Measurements from ENCODE around the gene KANK2. TPM values are rescaled to one million over a fixed set of nuclear protein-coding genes. Genes with fewer than 3 reads are reported as not detected.
A peak's percentile ranks its signal among the peaks of the same experiment; 100 is the strongest.

Gene KANK2
- polyA plus RNA-seq, 1 of the 3 experiments (the other 2 are of a cell fraction) = 92.4 TPM

DNA sequence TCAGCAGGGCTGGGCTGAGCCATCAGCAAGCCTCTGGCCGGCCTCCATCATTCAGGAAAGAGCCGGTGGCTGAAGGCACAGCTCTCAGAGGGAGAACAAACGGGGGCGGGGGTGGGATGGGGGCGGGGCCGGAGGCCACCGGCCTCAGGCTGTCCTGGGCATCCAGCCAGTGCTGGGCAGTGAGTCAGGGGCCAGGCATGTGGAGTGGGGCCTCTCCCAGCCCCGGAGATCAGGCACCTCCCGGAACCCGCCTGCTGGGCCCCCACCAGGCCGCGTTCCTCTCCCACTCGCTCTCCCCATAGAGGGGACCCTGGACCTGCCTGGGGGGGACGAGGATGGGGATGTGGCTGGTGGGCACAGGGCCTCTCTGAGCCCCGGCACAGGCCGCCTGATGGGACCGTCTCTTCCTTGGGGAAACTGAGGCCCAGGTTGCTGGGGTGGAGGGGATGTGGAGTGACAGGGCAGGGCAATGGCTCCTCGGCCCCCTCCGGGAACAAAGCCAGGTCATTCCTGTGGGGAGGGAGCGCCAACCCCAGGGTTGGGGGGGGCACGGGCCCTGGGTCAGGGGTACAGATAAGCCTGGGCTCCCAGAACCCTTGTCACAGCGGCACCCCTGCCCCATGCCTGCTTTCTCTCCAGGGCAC is 54.7 kb downstream of the KANK2 start:
- CTCF ChIA-PET = interaction anchor here (1.1 to 2.0 kb wide), 5 partner anchors 13 to 206 kb away, joined by 3 to 10 read pairs (median 4); no protein-coding TSS in a partner anchor
- Histone ChIP-seq H3F3A (replicated peaks; ENCODE audit: insufficient read depth) (peaks cover 37% of the 10 kb centered on the region), H3K4me3 (ENCODE audit: low read depth in 2 of 2, low read length in 1 of 2) (peak overlapping the region; percentile 6 to 50; a peak in 3 of 4 replicates), H3K27me3 (ENCODE audit: insufficient read depth) (no peaks in the 10 kb centered on the region), H3K79me2 (ENCODE audit: insufficient read depth) (no peaks in the 10 kb centered on the region), H3K4me2 (peak overlapping the region; percentile 92), H3K4me1 (ENCODE audit: control insufficient read depth in 1 of 2, insufficient read depth in 2 of 2, low read depth in 1 of 2, low read length in 1 of 2) (peaks cover 32 to 34% of the 10 kb centered on the region in 2 experiments; a peak in 3 of 4 replicates), H4K20me1 (ENCODE audit: insufficient read depth) (no peaks in the 10 kb centered on the region), H3K9me2 (no peaks in the 10 kb centered on the region), H2AFZ (ENCODE audit: low read depth) (no peak overlapping the region), H3K36me3 (replicated peaks in 1 of 2; ENCODE audit: control insufficient read depth in 1 of 2, insufficient read depth in 2 of 2, low read length in 1 of 2) (peaks cover 0 to 4% of the 10 kb centered on the region in 2 experiments), H3K27ac (ENCODE audit: low read depth in 2 of 2, low read length in 1 of 2) (peak overlapping the region; percentile 83 to 100), H3K9ac (peak overlapping the region; percentile 95), H3K9me3 (no peaks in the 10 kb centered on the region)
- 0% methylated on average over 4 of the region's 22 CpGs for WGBS (ENCODE audit: low lambda C conversion rate)
- POLR2A ChIA-PET = interaction anchor here (1.5 kb wide), 1 partner anchor 47 kb away, joined by 3 read pairs; no protein-coding TSS in a partner anchor
- DNase-seq = peak; percentile 89
- TF ChIP-seq POLR2AphosphoS5 (IDR thresholded peaks at IDR 0.05; ENCODE audit: low read depth, low read length) (no peak; the same call in 1 of the 2 replicates), GATA2 (CRISPR knock-in tag; IDR thresholded peaks at IDR 0.05) (no peak), TEAD4 (IDR thresholded peaks at IDR 0.05; ENCODE audit: borderline replicate concordance, insufficient read depth) (peak; percentile 93), GABPA (IDR thresholded peaks at IDR 0.05; ENCODE audit: low read depth) (no peak), REST (IDR thresholded peaks at IDR 0.05; ENCODE audit: low read depth, low read length) (no peak), RXRA (IDR thresholded peaks at IDR 0.05; ENCODE audit: borderline replicate concordance, low read depth) (peak; percentile 50), FOXJ3 (CRISPR knock-in tag; IDR thresholded peaks at IDR 0.05) (no peak), SMC3 (IDR thresholded peaks at IDR 0.05; ENCODE audit: low read depth, low read length) (no peak), EZH2phosphoT487 (IDR thresholded peaks at IDR 0.05; ENCODE audit: borderline replicate concordance, low read depth) (no peak), YY1 (IDR thresholded peaks at IDR 0.05; ENCODE audit: low read depth) (no peak; the same call in 1 of the 2 replicates), JUND (IDR thresholded peaks at IDR 0.05) (peak; percentile 79), FOXM1 (IDR thresholded peaks at IDR 0.05; ENCODE audit: low read depth) (no peak), CHD2 (IDR thresholded peaks at IDR 0.05; ENCODE audit: low read length, partially characterized antibody) (peak; percentile 62), RFX5 (IDR thresholded peaks at IDR 0.05; ENCODE audit: low read length) (no peak), SIN3A (IDR thresholded peaks at IDR 0.05; ENCODE audit: borderline replicate concordance, low read depth, low read length) (peak; percentile 71; the same call in 1 of the 2 replicates), MEF2A (IDR thresholded peaks at IDR 0.05; ENCODE audit: borderline replicate concordance, low read depth) (no peak), TCF12 (IDR thresholded peaks at IDR 0.05) (peak; percentile 69), NRF1 (IDR thresholded peaks at IDR 0.05; ENCODE audit: low read depth, low read length) (no peak), CTCF (IDR thresholded peaks at IDR 0.05) (no peak), FOSL2 (IDR thresholded peaks at IDR 0.05; ENCODE audit: borderline replicate concordance, low read depth) (peak; percentile 77; the same call in 1 of the 2 replicates), NFIC (IDR thresholded peaks at IDR 0.05; ENCODE audit: borderline replicate concordance) (peak; percentile 94)
- TF ChIP-seq, protein P1, sequence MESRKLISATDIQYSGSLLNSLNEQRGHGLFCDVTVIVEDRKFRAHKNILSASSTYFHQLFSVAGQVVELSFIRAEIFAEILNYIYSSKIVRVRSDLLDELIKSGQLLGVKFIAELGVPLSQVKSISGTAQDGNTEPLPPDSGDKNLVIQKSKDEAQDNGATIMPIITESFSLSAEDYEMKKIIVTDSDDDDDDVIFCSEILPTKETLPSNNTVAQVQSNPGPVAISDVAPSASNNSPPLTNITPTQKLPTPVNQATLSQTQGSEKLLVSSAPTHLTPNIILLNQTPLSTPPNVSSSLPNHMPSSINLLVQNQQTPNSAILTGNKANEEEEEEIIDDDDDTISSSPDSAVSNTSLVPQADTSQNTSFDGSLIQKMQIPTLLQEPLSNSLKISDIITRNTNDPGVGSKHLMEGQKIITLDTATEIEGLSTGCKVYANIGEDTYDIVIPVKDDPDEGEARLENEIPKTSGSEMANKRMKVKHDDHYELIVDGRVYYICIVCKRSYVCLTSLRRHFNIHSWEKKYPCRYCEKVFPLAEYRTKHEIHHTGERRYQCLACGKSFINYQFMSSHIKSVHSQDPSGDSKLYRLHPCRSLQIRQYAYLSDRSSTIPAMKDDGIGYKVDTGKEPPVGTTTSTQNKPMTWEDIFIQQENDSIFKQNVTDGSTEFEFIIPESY (IDR thresholded peaks at IDR 0.05; ENCODE audit: borderline replicate concordance, low read depth) = no peak
- TF ChIP-seq, protein P2, sequence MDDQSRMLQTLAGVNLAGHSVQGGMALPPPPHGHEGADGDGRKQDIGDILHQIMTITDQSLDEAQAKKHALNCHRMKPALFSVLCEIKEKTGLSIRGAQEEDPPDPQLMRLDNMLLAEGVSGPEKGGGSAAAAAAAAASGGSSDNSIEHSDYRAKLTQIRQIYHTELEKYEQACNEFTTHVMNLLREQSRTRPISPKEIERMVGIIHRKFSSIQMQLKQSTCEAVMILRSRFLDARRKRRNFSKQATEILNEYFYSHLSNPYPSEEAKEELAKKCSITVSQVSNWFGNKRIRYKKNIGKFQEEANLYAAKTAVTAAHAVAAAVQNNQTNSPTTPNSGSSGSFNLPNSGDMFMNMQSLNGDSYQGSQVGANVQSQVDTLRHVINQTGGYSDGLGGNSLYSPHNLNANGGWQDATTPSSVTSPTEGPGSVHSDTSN (IDR thresholded peaks at IDR 0.05) = peak; percentile 34; the same call in 1 of the 2 replicates
- TF ChIP-seq, protein P3, sequence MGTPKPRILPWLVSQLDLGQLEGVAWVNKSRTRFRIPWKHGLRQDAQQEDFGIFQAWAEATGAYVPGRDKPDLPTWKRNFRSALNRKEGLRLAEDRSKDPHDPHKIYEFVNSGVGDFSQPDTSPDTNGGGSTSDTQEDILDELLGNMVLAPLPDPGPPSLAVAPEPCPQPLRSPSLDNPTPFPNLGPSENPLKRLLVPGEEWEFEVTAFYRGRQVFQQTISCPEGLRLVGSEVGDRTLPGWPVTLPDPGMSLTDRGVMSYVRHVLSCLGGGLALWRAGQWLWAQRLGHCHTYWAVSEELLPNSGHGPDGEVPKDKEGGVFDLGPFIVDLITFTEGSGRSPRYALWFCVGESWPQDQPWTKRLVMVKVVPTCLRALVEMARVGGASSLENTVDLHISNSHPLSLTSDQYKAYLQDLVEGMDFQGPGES (IDR thresholded peaks at IDR 0.05; ENCODE audit: low read depth, low read length) = no peak

Measured in SK-N-SH (cell line).